Aorta (tissue), 5 donors: ENCODE data around the gene KNDC1. TPM values are rescaled to one million over a fixed set of nuclear protein-coding genes. Genes with fewer than 3 reads are reported as not detected.
"Not testable (repeated sequence)": the region's sequence is repeated elsewhere in the genome, so short reads cannot be mapped to it uniquely, and the experiment has no call there.

Source experiments
- ATAC-seq: fragments of 200-7000 bp; cut with Tn5 transposase; one replicate; pipeline ENCODE4 v1.9.1; 2022; ENCODE audit warnings: moderate library complexity; ENCODE audit not compliant: low FRiP score
- DNase-seq, 2 donors: peaks; one replicate each; pipeline ENCODE4 v3.0.0-alpha.2; 2020
- H3K27ac ChIP-seq, 2 donors: one replicate each; pipeline ENCODE4 v1.5.1; 2013; ENCODE audit warnings: low read length in 2 of 2, mild to moderate bottlenecking in 2 of 2, moderate library complexity in 2 of 2, control low read depth in 1 of 2, inconsistent platforms in 1 of 2, low read depth in 1 of 2
- H3K27me3 ChIP-seq, 2 donors: one replicate each; pipeline ENCODE4 v1.6.1; 2013; ENCODE audit warnings: control low read depth in 1 of 2, low read length in 1 of 2, mild to moderate bottlenecking in 1 of 2, moderate library complexity in 1 of 2; ENCODE audit not compliant: insufficient read depth in 2 of 2, control insufficient read depth in 1 of 2
- H3K36me3 ChIP-seq, 2 donors: one replicate each; pipeline ENCODE4 v1.6.1; 2013; ENCODE audit warnings: control low read depth in 1 of 2, low read length in 1 of 2, mild to moderate bottlenecking in 1 of 2; ENCODE audit not compliant: insufficient read depth in 2 of 2, control insufficient read depth in 1 of 2
- H3K4me1 ChIP-seq, 2 donors: one replicate each; pipeline ENCODE4 v1.6.1; 2013; ENCODE audit warnings: low read length in 2 of 2, control low read depth in 1 of 2, mild to moderate bottlenecking in 1 of 2, moderate library complexity in 1 of 2; ENCODE audit not compliant: insufficient read depth in 2 of 2, control insufficient read depth in 1 of 2
- H3K4me3 ChIP-seq, 2 donors: one replicate each; pipeline ENCODE4 v1.5.1; 2013; ENCODE audit warnings: low read length in 2 of 2, control low read depth in 1 of 2, mild to moderate bottlenecking in 1 of 2
- H3K9me3 ChIP-seq: one replicate; pipeline ENCODE4 v1.6.1; 2013; ENCODE audit warnings: mild to moderate bottlenecking, low read length; ENCODE audit not compliant: control insufficient read depth
- WGBS, 2 donors: extraction: QIAGEN DNeasy Blood & Tissue Kit; methylation state at CpG; one replicate each; pipeline ENCODE4 v1.1.7; 2013; 5-methylcytosine and 5-hydroxymethylcytosine counted together
- intact Hi-C, 2 donors: fragments of 100-400 bp; cut with DNase I; formaldehyde crosslinking; loops; one replicate each; pipeline versions ENCODE4 v1.14.2 to v1.15.0; 2022
- polyA plus RNA-seq, 2 donors: library from polyadenylated mRNA; stranded (reverse); fragments of 200-250 nt; gene quantifications; one replicate each; pipeline ENCODE4 v1.2.3, GENCODE V29; 2013
- total RNA-seq, 2 donors: library from RNA; stranded (reverse); fragmentation: NEBNext Ultra II Directional; extraction: Animal tissue kit (Norgen Biotek cat#: 25700); gene quantifications; one replicate each; pipeline ENCODE4 v1.2.1, GENCODE V29; 2021
- donor health status: healthy with polysubstance abuse.
- donor health status: Bipolar disorder and iron deficiency.
- donor health status: DM: no; HTN: no; CAD: no.
- donor health status: DM: no; HTN: no; CAD: no.
- donor health status: DM: yes; HTN: yes; CAD: no.

The KNDC1 gene
- total and polyA plus RNA-seq, 4 donors, result 0.05 to 0.36 (median 0.19) TPM

DNA sequence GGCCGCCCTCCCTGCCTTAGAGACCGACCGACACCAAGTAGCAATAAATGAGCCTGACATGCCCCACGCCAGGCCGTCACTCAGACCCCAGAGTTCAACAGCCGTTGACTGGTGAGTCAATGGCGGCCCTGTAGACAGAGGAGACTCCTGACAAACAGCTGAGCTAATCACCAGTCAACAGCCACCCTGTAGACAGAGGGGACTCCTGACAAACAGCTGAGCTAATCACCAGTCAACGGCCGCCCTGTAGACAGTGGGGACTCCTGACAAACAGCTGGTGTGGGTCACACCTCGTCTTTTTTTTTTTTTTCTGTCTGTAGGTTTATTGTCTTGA lies 16.9 kb upstream of the KNDC1 start:
- Histone ChIP-seq H3K27ac (no peak overlapping the region), H3K4me3 (no peak overlapping the region), H3K4me1 (no peaks in the 10 kb centered on the region), H3K36me3 (no peaks in the 10 kb centered on the region), H3K27me3 (no peaks in the 10 kb centered on the region), H3K9me3 (no peaks in the 10 kb centered on the region)
- peak in 1 of 2 donors; percentile 56 for DNase-seq
- intact Hi-C loops, result no loop called here
- 50 to 60% methylated on average over 10 of the region's 10 CpGs for WGBS, 2 donors
- no peak for ATAC-seq

DNA sequence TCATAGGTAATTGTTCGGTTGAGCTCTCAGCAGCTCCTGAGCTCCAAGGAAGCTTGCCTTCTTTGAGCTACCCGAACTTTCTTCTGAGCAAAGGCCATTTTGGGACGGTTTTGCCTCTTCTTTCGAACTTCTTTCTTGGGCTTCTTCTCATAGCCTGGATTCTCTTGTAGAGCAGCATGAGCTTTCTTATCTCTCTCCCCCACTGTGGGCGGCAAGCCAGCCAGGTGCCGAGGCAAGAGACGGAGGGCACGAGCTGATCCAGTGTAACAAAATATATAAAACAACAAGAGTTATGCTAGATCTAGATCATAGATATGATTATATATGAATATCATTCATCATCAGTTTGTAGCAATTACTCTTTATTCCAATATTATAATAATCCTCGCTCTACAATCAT lies 16.5 kb upstream of the KNDC1 start:
- Histone ChIP-seq H3K36me3 (no peaks in the 10 kb centered on the region), H3K9me3 (peaks cover 1% of the 10 kb centered on the region), H3K27ac (no peak overlapping the region), H3K4me3 (no peak overlapping the region), H3K4me1 (no peaks in the 10 kb centered on the region), H3K27me3 (no peaks in the 10 kb centered on the region)
- intact Hi-C loops, result no loop called here
- ATAC-seq (no peak), DNase-seq (peak; percentile 21 to 46)
- WGBS, 2 donors, result 39 to 47% methylated on average over 9 of the region's 9 CpGs

GRCh38 chr10:133144771-133145170 lies 15.2 kb upstream of the KNDC1 start:
- no peaks in the 10 kb centered on the region for H3K27me3 ChIP-seq
- H3K36me3 ChIP-seq, result no peaks in the 10 kb centered on the region
- ATAC-seq (no peak), DNase-seq (peak in 1 of 2 donors; percentile 19)
- H3K27ac ChIP-seq, result no peak overlapping the region
- peaks cover 1% of the 10 kb centered on the region for H3K9me3 ChIP-seq
- H3K4me3 ChIP-seq, result no peak overlapping the region
- intact Hi-C loops, result no loop called here
- H3K4me1 ChIP-seq, result no peaks in the 10 kb centered on the region
- WGBS, 2 donors, result 90 to 94% methylated on average over 7 of the region's 7 CpGs

GRCh38 chr10:133150226-133150625 lies 9.8 kb upstream of the KNDC1 start:
- H3K27me3 ChIP-seq, result no peaks in the 10 kb centered on the region

DNA sequence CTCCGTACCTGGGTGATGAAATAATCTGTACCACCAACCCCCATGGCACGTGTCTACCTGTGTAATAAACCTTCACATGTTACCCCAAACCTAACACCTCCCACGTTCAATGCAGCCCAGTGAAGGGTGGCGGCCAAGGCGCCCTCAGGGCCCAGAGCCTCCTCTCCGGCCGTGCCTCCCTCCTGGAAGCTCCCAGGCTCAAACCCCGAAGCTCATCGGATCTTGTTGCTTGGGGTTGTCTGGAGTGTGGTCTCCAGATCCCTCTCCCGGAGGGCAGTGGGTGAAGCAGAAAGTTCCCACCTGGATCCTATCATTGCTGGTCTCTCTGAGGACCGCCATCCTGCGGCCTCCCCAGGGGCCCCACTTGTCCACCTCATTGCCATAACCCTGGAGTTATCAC lies 9.4 kb upstream of the KNDC1 start:
- Histone ChIP-seq H3K27me3 (no peaks in the 10 kb centered on the region), H3K4me3 (no peak overlapping the region), H3K4me1 (no peaks in the 10 kb centered on the region), H3K9me3 (peaks cover 1% of the 10 kb centered on the region), H3K36me3 (no peaks in the 10 kb centered on the region), H3K27ac (no peak overlapping the region)
- intact Hi-C loops, result no loop called here
- ATAC-seq (no peak), DNase-seq (peak in 1 of 2 donors; percentile 19)
- WGBS, 2 donors, result 85 to 88% methylated on average over 12 of the region's 12 CpGs

More at GRCh38 chr10:133150226-133150625, 9.8 kb upstream of the KNDC1 start:
- H3K36me3 ChIP-seq, result no peaks in the 10 kb centered on the region
- DNase-seq (no peak), ATAC-seq (no peak)
- 94 to 95% methylated on average over 8 of the region's 8 CpGs for WGBS, 2 donors
- intact Hi-C loops, result no loop called here
- peaks cover 1% of the 10 kb centered on the region for H3K9me3 ChIP-seq
- H3K4me1 ChIP-seq, result no peaks in the 10 kb centered on the region
- no peak overlapping the region for H3K4me3 ChIP-seq
- no peak overlapping the region for H3K27ac ChIP-seq

DNA sequence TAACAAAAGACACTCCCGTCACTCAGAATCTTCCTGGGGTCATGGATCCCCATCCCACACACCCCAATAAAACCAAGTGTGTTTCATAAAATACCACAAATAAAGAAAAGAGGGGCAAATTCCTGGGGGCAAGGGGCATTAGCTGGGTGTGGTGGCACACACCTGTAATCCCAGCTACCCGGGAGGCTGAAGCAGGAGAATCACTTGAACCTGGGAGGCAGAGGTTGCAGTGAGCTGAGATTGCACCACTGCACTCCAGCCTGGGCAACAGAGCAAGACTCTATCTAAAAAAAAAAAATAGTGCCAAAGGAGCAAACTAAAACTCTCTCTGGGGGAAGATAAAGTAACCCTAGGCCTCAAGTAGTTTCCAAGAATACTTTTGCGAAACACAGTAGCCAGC lies 8.9 kb upstream of the KNDC1 start:
- H3K4me1 ChIP-seq, H3K27ac ChIP-seq, H3K27me3 ChIP-seq, H3K4me3 ChIP-seq, H3K9me3 ChIP-seq, intact Hi-C loops, DNase-seq, H3K36me3 ChIP-seq, ATAC-seq: not testable (repeated sequence)
- 80 to 87% methylated on average over 3 of the region's 3 CpGs for WGBS, 2 donors

DNA sequence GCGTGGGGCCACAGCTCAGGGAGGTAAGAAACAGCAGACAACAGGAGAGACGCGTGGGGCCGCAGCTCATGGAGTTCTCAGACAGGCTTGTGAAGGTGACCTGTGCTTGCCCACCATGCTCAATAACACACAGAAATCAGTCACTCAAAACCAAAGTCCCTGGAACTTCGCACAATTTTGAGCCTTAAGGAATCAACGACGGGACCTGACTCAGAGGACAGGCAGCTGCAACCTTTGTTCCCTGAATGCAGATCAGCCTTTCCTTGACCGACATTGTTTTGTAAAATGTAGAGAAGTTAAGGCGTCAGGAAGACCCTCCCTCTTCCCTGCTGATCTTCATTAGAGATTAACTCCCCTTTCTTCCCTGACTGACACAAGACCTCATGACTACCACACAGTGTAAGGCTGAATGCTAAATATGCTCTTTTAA lies 8.5 kb upstream of the KNDC1 start:
- ATAC-seq (no peak), DNase-seq (no peak)
- H3K27me3 ChIP-seq, result no peaks in the 10 kb centered on the region

GRCh38 chr10:133154411-133154810 lies 5.6 kb upstream of the KNDC1 start:
- Histone ChIP-seq H3K9me3 (no peaks in the 10 kb centered on the region), H3K4me1 (no peaks in the 10 kb centered on the region), H3K36me3 (no peaks in the 10 kb centered on the region), H3K27me3 (no peaks in the 10 kb centered on the region), H3K4me3 (no peak overlapping the region), H3K27ac (no peak overlapping the region)
- ATAC-seq, result no peak
- 72 to 85% methylated on average over 4 of the region's 4 CpGs for WGBS, 2 donors
- intact Hi-C loops, result no loop called here
- no peak for DNase-seq

More for the DNA sequence above, 8.5 kb upstream of the KNDC1 start:
- WGBS, 2 donors, result 22 to 25% methylated on average over 9 of the region's 9 CpGs
- Histone ChIP-seq H3K9me3 (peaks cover 1% of the 10 kb centered on the region), H3K27ac (no peak overlapping the region), H3K4me1 (no peaks in the 10 kb centered on the region), H3K36me3 (no peaks in the 10 kb centered on the region), H3K4me3 (no peak overlapping the region)
- intact Hi-C loops, result no loop called here

- no peaks in the 10 kb centered on the region for H3K27me3 ChIP-seq
- intact Hi-C loops, result no loop called here
- no peaks in the 10 kb centered on the region for H3K4me1 ChIP-seq
- DNase-seq (no peak), ATAC-seq (no peak)
- no peak overlapping the region for H3K4me3 ChIP-seq
- no peaks in the 10 kb centered on the region for H3K36me3 ChIP-seq
- H3K27ac ChIP-seq, result no peak overlapping the region
- no peaks in the 10 kb centered on the region for H3K9me3 ChIP-seq
- 88 to 89% methylated on average over 30 of the region's 30 CpGs for WGBS, 2 donors
Observed at GRCh38 chr10:133154996-133155778, 4.8 kb upstream of the KNDC1 start.
